Hepatocyte (in vitro differentiated cells): ENCODE measurements around the gene AGBL4. TPM values are rescaled to one million over a fixed set of nuclear protein-coding genes. Genes with fewer than 3 reads are reported as not detected.
"Not testable (repeated sequence)": the region's sequence is repeated elsewhere in the genome, so short reads cannot be mapped to it uniquely, and the experiment has no call there.

Source experiments
- DNase-seq: peaks from one replicate; pipeline ENCODE4 v3.0.0-alpha.2; 2016; ENCODE audit warnings: low spot score
- H2AFZ ChIP-seq: fragments of 200-600 bp; sonication (generic); 2 replicates; pipeline ENCODE4 v1.6.0; 2016; ENCODE audit warnings: antibody characterized with exemption, mild to moderate bottlenecking
- H3K27ac ChIP-seq: fragments of 200-600 bp; sonication (generic); 2 replicates; pipeline ENCODE4 v1.5.1; 2016; ENCODE audit warnings: mild to moderate bottlenecking
- H3K27me3 ChIP-seq: fragments of 200-600 bp; sonication (generic); 2 replicates; pipeline ENCODE4 v1.6.1; 2016
- H3K36me3 ChIP-seq: fragments of 200-600 bp; sonication (generic); replicated peaks from 2 replicates; pipeline ENCODE4 v1.5.1; 2016; ENCODE audit warnings: low read depth; ENCODE audit not compliant: insufficient read depth
- H3K4me1 ChIP-seq: fragments of 200-600 bp; sonication (generic); 2 replicates; pipeline ENCODE4 v1.5.1; 2016; ENCODE audit warnings: mild to moderate bottlenecking, moderate library complexity; ENCODE audit not compliant: insufficient read depth
- H3K4me2 ChIP-seq: fragments of 200-600 bp; sonication (generic); 2 replicates; pipeline ENCODE4 v1.6.0; 2016
- H3K4me3 ChIP-seq: fragments of 200-600 bp; sonication (generic); 2 replicates; pipeline ENCODE4 v1.5.1; 2016; ENCODE audit warnings: mild to moderate bottlenecking
- H3K79me2 ChIP-seq: fragments of 200-600 bp; sonication (generic); 2 replicates; pipeline ENCODE4 v1.6.0; 2017; ENCODE audit warnings: mild to moderate bottlenecking
- H3K9me2 ChIP-seq: fragments of 200-600 bp; sonication (generic); replicated peaks from 2 replicates; pipeline ENCODE4 v1.6.0; 2017; ENCODE audit warnings: mild to moderate bottlenecking; ENCODE audit not compliant: insufficient read depth
- H3K9me3 ChIP-seq: fragments of 200-600 bp; sonication (generic); 2 replicates; pipeline ENCODE4 v1.5.1; 2016; ENCODE audit warnings: low read depth, mild to moderate bottlenecking
- H4K20me1 ChIP-seq: fragments of 200-600 bp; sonication (generic); 2 replicates; pipeline ENCODE4 v1.6.0; 2016; ENCODE audit warnings: mild to moderate bottlenecking; ENCODE audit not compliant: insufficient read depth, poor library complexity, severe bottlenecking
- EZH2 ChIP-seq: fragments of 200-600 bp; sonication (generic); IDR thresholded peaks from 2 replicates; pipeline ENCODE4 v1.6.1; 2016; ENCODE audit warnings: antibody characterized with exemption, mild to moderate bottlenecking, borderline replicate concordance
- EZH2phosphoT487 ChIP-seq: fragments of 200-600 bp; sonication (generic); IDR thresholded peaks from one replicate; pipeline ENCODE4 v1.6.1; 2018; ENCODE audit warnings: antibody characterized with exemption, mild to moderate bottlenecking, low read depth, moderate library complexity; ENCODE audit not compliant: unreplicated experiment, severe bottlenecking
- WGBS: methylation state at CpG from one replicate; pipeline ENCODE4 v1.1.6; 2016; ENCODE audit warnings: low lambda C conversion rate; ENCODE audit errors: missing lambda C conversion rate; 5-methylcytosine and 5-hydroxymethylcytosine counted together
- polyA plus RNA-seq: library from polyadenylated mRNA; unstranded; fragments of >200 nt; fragmentation: Nextera tagmentation; extraction: Ambion mirVana; gene quantifications from 2 replicates; pipeline ENCODE4 v1.2.1, GENCODE V29; 2016
- total RNA-seq: library from RNA; depleted of rRNA; stranded (reverse); fragments of >200 nt; gene quantifications from 2 replicates; pipeline ENCODE4 v1.2.3, GENCODE V29; 2014
- TF ChIP-seq, protein P1 (sequence below): fragments of 200-600 bp; sonication (generic); IDR thresholded peaks from 2 replicates; pipeline ENCODE4 v1.5.1; 2016; ENCODE audit warnings: antibody characterized with exemption, mild to moderate bottlenecking; ENCODE audit not compliant: poor library complexity

Gene AGBL4
- total and polyA plus RNA-seq, 2 experiments from 2014 or later = 0.50 to 0.73 TPM

DNA sequence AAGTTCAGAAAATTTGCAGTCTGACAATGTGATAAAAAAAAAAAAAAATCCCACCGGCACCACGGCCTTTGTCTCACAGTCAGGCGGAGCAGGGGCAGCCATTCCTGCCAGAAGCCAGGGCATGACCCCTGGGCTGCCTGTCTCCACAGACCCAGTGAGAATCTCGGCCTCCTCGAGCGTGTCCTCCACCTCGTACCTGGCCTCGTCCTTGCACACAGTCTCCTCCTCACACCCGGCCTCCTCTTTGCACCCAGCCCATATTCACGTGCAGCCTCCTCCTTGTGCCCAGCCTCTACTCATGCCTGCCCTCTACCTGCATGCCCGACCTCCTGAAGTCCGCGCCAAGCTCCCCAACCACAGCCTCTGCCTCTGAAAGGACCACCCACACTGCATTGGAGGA, 182.0 kb downstream of the AGBL4 start:
- TF ChIP-seq EZH2phosphoT487 (no peak), EZH2 (no peak)
- TF ChIP-seq, protein P1, sequence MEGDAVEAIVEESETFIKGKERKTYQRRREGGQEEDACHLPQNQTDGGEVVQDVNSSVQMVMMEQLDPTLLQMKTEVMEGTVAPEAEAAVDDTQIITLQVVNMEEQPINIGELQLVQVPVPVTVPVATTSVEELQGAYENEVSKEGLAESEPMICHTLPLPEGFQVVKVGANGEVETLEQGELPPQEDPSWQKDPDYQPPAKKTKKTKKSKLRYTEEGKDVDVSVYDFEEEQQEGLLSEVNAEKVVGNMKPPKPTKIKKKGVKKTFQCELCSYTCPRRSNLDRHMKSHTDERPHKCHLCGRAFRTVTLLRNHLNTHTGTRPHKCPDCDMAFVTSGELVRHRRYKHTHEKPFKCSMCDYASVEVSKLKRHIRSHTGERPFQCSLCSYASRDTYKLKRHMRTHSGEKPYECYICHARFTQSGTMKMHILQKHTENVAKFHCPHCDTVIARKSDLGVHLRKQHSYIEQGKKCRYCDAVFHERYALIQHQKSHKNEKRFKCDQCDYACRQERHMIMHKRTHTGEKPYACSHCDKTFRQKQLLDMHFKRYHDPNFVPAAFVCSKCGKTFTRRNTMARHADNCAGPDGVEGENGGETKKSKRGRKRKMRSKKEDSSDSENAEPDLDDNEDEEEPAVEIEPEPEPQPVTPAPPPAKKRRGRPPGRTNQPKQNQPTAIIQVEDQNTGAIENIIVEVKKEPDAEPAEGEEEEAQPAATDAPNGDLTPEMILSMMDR = no peak

DNA sequence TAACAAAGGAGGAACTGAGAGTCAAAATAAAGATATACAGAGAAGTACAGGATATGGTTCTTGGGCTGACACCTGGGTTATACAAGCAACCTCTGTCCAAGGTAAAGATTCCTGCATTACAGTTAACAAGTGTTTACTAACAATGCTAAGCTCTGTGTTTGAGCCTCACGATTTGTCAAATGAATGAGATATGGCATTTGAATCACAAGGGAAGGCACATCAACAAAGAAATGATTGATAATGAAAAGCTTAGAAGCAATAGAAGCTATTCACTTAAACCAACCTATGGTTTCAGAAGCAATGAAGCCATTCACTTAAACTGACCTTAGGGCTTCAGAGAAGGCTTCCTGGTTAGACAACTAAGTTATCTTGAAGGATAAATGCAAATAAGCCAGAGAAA, 199.5 kb downstream of the AGBL4 start:
- no peak overlapping the region for H3K4me3 ChIP-seq
- no peaks in the 10 kb centered on the region for H4K20me1 ChIP-seq
- no peaks in the 10 kb centered on the region for H3K9me2 ChIP-seq
- 0% methylated on average over 1 of the region's 1 CpG for WGBS
- H3K4me1 ChIP-seq = no peaks in the 10 kb centered on the region
- H3K27me3 ChIP-seq = no peaks in the 10 kb centered on the region
- H3K79me2 ChIP-seq = no peaks in the 10 kb centered on the region
- DNase-seq = no peak
- no peaks in the 10 kb centered on the region for H3K36me3 ChIP-seq
- H3K4me2 ChIP-seq = no peak overlapping the region
- H2AFZ ChIP-seq = no peak overlapping the region
- TF ChIP-seq, protein P1 = no peak
- TF ChIP-seq EZH2 (no peak), EZH2phosphoT487 (no peak)
- no peak overlapping the region for H3K27ac ChIP-seq
- H3K9me3 ChIP-seq = peaks cover 4% of the 10 kb centered on the region

More for the DNA sequence above, 182.0 kb downstream of the AGBL4 start:
- Histone ChIP-seq H3K79me2 (no peaks in the 10 kb centered on the region), H3K9me3 (no peaks in the 10 kb centered on the region), H3K4me2 (no peak overlapping the region), H3K4me1 (no peaks in the 10 kb centered on the region), H4K20me1 (no peaks in the 10 kb centered on the region), H3K27me3 (no peaks in the 10 kb centered on the region), H3K4me3 (no peak overlapping the region), H3K36me3 (no peaks in the 10 kb centered on the region), H2AFZ (no peak overlapping the region), H3K9me2 (no peaks in the 10 kb centered on the region), H3K27ac (no peak overlapping the region)
- WGBS = 78% methylated on average over 13 of the region's 13 CpGs
- DNase-seq = no peak

DNA sequence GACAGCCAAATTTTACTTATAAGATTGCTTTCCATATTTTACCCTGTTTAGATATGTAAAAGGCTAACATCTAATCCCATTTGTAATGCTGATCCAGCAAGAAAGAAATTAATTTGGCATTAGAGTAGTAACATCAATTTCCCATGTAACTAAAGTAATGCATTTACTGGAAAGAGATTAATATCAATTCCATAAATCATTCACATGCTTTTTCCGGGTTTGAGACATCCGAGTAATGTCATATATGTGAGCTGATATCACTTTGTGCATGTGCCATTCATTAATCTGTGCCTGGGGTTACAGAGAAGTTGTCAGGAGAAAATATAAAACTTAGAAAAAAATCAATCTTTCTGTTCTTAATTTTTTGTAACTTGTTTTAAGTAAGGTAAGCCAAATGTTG, 206.1 kb downstream of the AGBL4 start:
- H3K4me3 ChIP-seq = no peak overlapping the region
- TF ChIP-seq EZH2 = no peak
- TF ChIP-seq EZH2phosphoT487 = no peak
- TF ChIP-seq, protein P1 = no peak
- no peaks in the 10 kb centered on the region for H3K36me3 ChIP-seq
- H3K9me3 ChIP-seq = no peaks in the 10 kb centered on the region
- H3K79me2 ChIP-seq = no peaks in the 10 kb centered on the region
- H3K27ac ChIP-seq = no peak overlapping the region
- no peak overlapping the region for H3K4me2 ChIP-seq
- WGBS = 56% methylated on average over 2 of the region's 2 CpGs
- H2AFZ ChIP-seq = no peak overlapping the region
- no peaks in the 10 kb centered on the region for H3K27me3 ChIP-seq
- no peaks in the 10 kb centered on the region for H3K9me2 ChIP-seq
- H3K4me1 ChIP-seq = no peaks in the 10 kb centered on the region
- DNase-seq = no peak
- H4K20me1 ChIP-seq = no peaks in the 10 kb centered on the region

DNA sequence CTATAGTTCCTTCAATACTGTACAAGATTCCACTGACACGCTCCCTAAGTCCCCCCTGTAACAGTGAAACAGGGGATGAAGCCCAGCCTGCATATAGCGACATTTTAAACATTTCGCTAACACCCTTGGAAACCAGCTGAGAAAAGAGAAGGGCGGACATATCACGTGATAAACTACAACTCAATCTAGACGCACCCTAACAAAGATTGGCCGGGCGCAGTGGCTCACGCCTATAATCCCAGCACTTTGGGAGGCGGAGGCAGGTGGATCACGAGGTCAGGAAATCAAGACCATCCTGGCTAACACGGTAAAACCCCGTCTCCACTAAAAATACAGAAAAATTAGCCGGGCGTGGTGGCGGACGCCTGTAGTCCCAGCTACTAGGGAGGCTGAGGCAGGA, 236.7 kb downstream of the AGBL4 start:
- not testable (repeated sequence) for DNase-seq, H3K79me2 ChIP-seq, H3K9me2 ChIP-seq, H4K20me1 ChIP-seq, H3K27ac ChIP-seq, H3K4me3 ChIP-seq, H3K36me3 ChIP-seq, H3K9me3 ChIP-seq, H3K4me2 ChIP-seq, H2AFZ ChIP-seq, H3K27me3 ChIP-seq, H3K4me1 ChIP-seq
- 80% methylated on average over 15 of the region's 17 CpGs for WGBS
